IPS-20b (cell line): ENCODE results near the gene MTHFD1L.
A peak's percentile ranks its signal among the peaks of the same experiment; 100 is the strongest.
"Not testable (repeated sequence)": the region's sequence is repeated elsewhere in the genome, so short reads cannot be mapped to it uniquely, and the experiment has no call there.

Experiments
- H3K27ac ChIP-seq: one replicate; pipeline ENCODE4 v1.5.1; 2013; ENCODE audit warnings: low read length
- H3K27me3 ChIP-seq: 2 replicates; pipeline ENCODE4 v1.6.1; 2013; ENCODE audit warnings: mild to moderate bottlenecking, low read length, inconsistent platforms; ENCODE audit not compliant: insufficient read depth
- H3K36me3 ChIP-seq: 2 replicates; pipeline ENCODE4 v1.6.1; 2013; ENCODE audit warnings: low read depth, mild to moderate bottlenecking, inconsistent platforms, low read length, moderate library complexity; ENCODE audit not compliant: insufficient read depth
- H3K4me1 ChIP-seq: 2 replicates; pipeline ENCODE4 v1.6.1; 2013; ENCODE audit warnings: mild to moderate bottlenecking, control low read depth, inconsistent platforms, low read length, moderate library complexity; ENCODE audit not compliant: insufficient read depth
- H3K4me3 ChIP-seq: 2 replicates; pipeline ENCODE4 v1.5.1; 2013; ENCODE audit warnings: mild to moderate bottlenecking, low read length, inconsistent platforms
- H3K9ac ChIP-seq: 2 replicates; pipeline ENCODE4 v1.6.1; 2013; ENCODE audit warnings: low read depth, mild to moderate bottlenecking, inconsistent platforms, low read length, moderate library complexity
- H3K9me3 ChIP-seq: 2 replicates; pipeline ENCODE4 v1.6.1; 2013; ENCODE audit warnings: mild to moderate bottlenecking, low read depth, low read length, inconsistent platforms; ENCODE audit not compliant: insufficient read depth

MTHFD1L gene

GRCh38 chr6:150865406-150866146, at the start of gene MTHFD1L:
Gene MTHFD1L (plus strand): TSS chr6:150865702. CDS start chr6:150865823, 121 bp downstream.
- H3K9ac ChIP-seq, result peak within 1 kb of the TSS; percentile 85
- H3K4me3 ChIP-seq, result peak within 1 kb of the TSS; percentile 83
- H3K9me3 ChIP-seq, result no peaks in the 10 kb centered on the region
- H3K4me1 ChIP-seq, result peaks cover 2% of the 10 kb centered on the region; the same call in 1 of the 2 replicates
- peak within 1 kb of the TSS; percentile 9 for H3K27ac ChIP-seq
- no peaks in the 10 kb centered on the region for H3K27me3 ChIP-seq
- no peaks in the 10 kb centered on the region for H3K36me3 ChIP-seq

GRCh38 chr6:150816554-150816953, 48.9 kb upstream of the MTHFD1L start:
- not testable (repeated sequence) for H3K27ac ChIP-seq, H3K36me3 ChIP-seq, H3K4me3 ChIP-seq, H3K4me1 ChIP-seq, H3K9me3 ChIP-seq, H3K27me3 ChIP-seq, H3K9ac ChIP-seq

- no peak overlapping the region for H3K4me3 ChIP-seq
- H3K9ac ChIP-seq, result no peak overlapping the region
- no peak overlapping the region for H3K27ac ChIP-seq
- H3K27me3 ChIP-seq, result no peaks in the 10 kb centered on the region
- H3K4me1 ChIP-seq, result no peaks in the 10 kb centered on the region
- H3K36me3 ChIP-seq, result no peaks in the 10 kb centered on the region
- no peaks in the 10 kb centered on the region for H3K9me3 ChIP-seq
These were observed 42.6 kb upstream of the MTHFD1L start for GRCh38 chr6:150822932-150823331.

GRCh38 chr6:150826788-150827187, 38.7 kb upstream of the MTHFD1L start:
- H3K9me3 ChIP-seq, result no peaks in the 10 kb centered on the region
- H3K36me3 ChIP-seq, result no peaks in the 10 kb centered on the region
- no peak overlapping the region for H3K27ac ChIP-seq
- H3K4me1 ChIP-seq, result no peaks in the 10 kb centered on the region
- H3K27me3 ChIP-seq, result no peaks in the 10 kb centered on the region
- no peak overlapping the region for H3K4me3 ChIP-seq
- no peak overlapping the region for H3K9ac ChIP-seq

GRCh38 chr6:150828107-150828506, 37.4 kb upstream of the MTHFD1L start:
- not testable (repeated sequence) for H3K36me3 ChIP-seq, H3K4me3 ChIP-seq, H3K9me3 ChIP-seq, H3K27me3 ChIP-seq, H3K9ac ChIP-seq, H3K4me1 ChIP-seq, H3K27ac ChIP-seq

GRCh38 chr6:150830439-150831165, 34.9 kb upstream of the MTHFD1L start:
- Histone ChIP-seq H3K4me1 (no peaks in the 10 kb centered on the region), H3K27me3 (no peaks in the 10 kb centered on the region), H3K27ac (no peak overlapping the region), H3K9ac (no peak overlapping the region), H3K36me3 (no peaks in the 10 kb centered on the region), H3K9me3 (no peaks in the 10 kb centered on the region), H3K4me3 (no peak overlapping the region)

GRCh38 chr6:150831577-150831976, 33.9 kb upstream of the MTHFD1L start:
- no peak overlapping the region for H3K27ac ChIP-seq
- H3K36me3 ChIP-seq, result no peaks in the 10 kb centered on the region
- no peaks in the 10 kb centered on the region for H3K27me3 ChIP-seq
- no peak overlapping the region for H3K4me3 ChIP-seq
- no peaks in the 10 kb centered on the region for H3K4me1 ChIP-seq
- no peaks in the 10 kb centered on the region for H3K9me3 ChIP-seq
- no peak overlapping the region for H3K9ac ChIP-seq

- Histone ChIP-seq H3K4me3 (no peak overlapping the region), H3K27ac (no peak overlapping the region), H3K4me1 (no peaks in the 10 kb centered on the region), H3K36me3 (no peaks in the 10 kb centered on the region), H3K9me3 (no peaks in the 10 kb centered on the region), H3K9ac (no peak overlapping the region), H3K27me3 (no peaks in the 10 kb centered on the region)
These were observed 29.9 kb upstream of the MTHFD1L start for GRCh38 chr6:150835620-150836019.

- no peak overlapping the region for H3K27ac ChIP-seq
- no peaks in the 10 kb centered on the region for H3K9me3 ChIP-seq
- H3K4me3 ChIP-seq, result no peak overlapping the region
- no peaks in the 10 kb centered on the region for H3K36me3 ChIP-seq
- H3K27me3 ChIP-seq, result no peaks in the 10 kb centered on the region
- H3K9ac ChIP-seq, result no peak overlapping the region
- no peaks in the 10 kb centered on the region for H3K4me1 ChIP-seq
These were observed 25.3 kb upstream of the MTHFD1L start for GRCh38 chr6:150840185-150840584.

- H3K4me3 ChIP-seq, result no peak overlapping the region
- H3K4me1 ChIP-seq, result no peaks in the 10 kb centered on the region
- H3K9me3 ChIP-seq, result no peaks in the 10 kb centered on the region
- H3K36me3 ChIP-seq, result no peaks in the 10 kb centered on the region
- no peak overlapping the region for H3K9ac ChIP-seq
- H3K27ac ChIP-seq, result no peak overlapping the region
- no peaks in the 10 kb centered on the region for H3K27me3 ChIP-seq
These were observed 24.3 kb upstream of the MTHFD1L start for GRCh38 chr6:150841189-150841588.

- no peak overlapping the region for H3K9ac ChIP-seq
- no peak overlapping the region for H3K27ac ChIP-seq
- H3K36me3 ChIP-seq, result no peaks in the 10 kb centered on the region
- H3K4me3 ChIP-seq, result no peak overlapping the region
- no peaks in the 10 kb centered on the region for H3K27me3 ChIP-seq
- H3K9me3 ChIP-seq, result no peaks in the 10 kb centered on the region
- no peaks in the 10 kb centered on the region for H3K4me1 ChIP-seq
These were observed 23.8 kb upstream of the MTHFD1L start for GRCh38 chr6:150841697-150842096.

- H3K4me1 ChIP-seq, result peaks cover 7% of the 10 kb centered on the region; the same call in 1 of the 2 replicates
- H3K4me3 ChIP-seq, result no peak overlapping the region
- H3K27me3 ChIP-seq, result no peaks in the 10 kb centered on the region
- no peaks in the 10 kb centered on the region for H3K36me3 ChIP-seq
- H3K27ac ChIP-seq, result no peak overlapping the region
- H3K9ac ChIP-seq, result no peak overlapping the region
- H3K9me3 ChIP-seq, result no peaks in the 10 kb centered on the region
These were observed 21.1 kb upstream of the MTHFD1L start for GRCh38 chr6:150844371-150844770.
